Loucy (cell line): Measurements from ENCODE around the gene LIMK2.
"Not testable (repeated sequence)": the region's sequence is repeated elsewhere in the genome, so short reads cannot be mapped to it uniquely, and the experiment has no call there.

ENCODE experiments used
- EZH2phosphoT487 ChIP-seq: fragments of 200-600 bp; IDR thresholded peaks from 2 replicates; pipeline ENCODE4 v1.6.1; 2018; ENCODE audit warnings: antibody characterized with exemption, mild to moderate bottlenecking, moderate library complexity, borderline replicate concordance
- TF ChIP-seq, protein P1 (sequence below): fragments of 200-600 bp; sonication (generic); conservative IDR thresholded peaks from 2 replicates; pipeline ENCODE4 v1.5.1; 2014; ENCODE audit warnings: mild to moderate bottlenecking, antibody characterized with exemption, low read length

- TF ChIP-seq EZH2phosphoT487 = not testable (repeated sequence)
- TF ChIP-seq, protein P1, sequence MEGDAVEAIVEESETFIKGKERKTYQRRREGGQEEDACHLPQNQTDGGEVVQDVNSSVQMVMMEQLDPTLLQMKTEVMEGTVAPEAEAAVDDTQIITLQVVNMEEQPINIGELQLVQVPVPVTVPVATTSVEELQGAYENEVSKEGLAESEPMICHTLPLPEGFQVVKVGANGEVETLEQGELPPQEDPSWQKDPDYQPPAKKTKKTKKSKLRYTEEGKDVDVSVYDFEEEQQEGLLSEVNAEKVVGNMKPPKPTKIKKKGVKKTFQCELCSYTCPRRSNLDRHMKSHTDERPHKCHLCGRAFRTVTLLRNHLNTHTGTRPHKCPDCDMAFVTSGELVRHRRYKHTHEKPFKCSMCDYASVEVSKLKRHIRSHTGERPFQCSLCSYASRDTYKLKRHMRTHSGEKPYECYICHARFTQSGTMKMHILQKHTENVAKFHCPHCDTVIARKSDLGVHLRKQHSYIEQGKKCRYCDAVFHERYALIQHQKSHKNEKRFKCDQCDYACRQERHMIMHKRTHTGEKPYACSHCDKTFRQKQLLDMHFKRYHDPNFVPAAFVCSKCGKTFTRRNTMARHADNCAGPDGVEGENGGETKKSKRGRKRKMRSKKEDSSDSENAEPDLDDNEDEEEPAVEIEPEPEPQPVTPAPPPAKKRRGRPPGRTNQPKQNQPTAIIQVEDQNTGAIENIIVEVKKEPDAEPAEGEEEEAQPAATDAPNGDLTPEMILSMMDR = not testable (repeated sequence)
Measured at GRCh38 chr22:31171734-31172133, 40.4 kb upstream of the LIMK2 start.
